Kidney (tissue), 14 donors: ENCODE data around the gene FCHSD1. TPM values are rescaled to one million over a fixed set of nuclear protein-coding genes. Genes with fewer than 3 reads are reported as not detected.
A peak's percentile ranks its signal among the peaks of the same experiment; 100 is the strongest.

Experiments used
- DNase-seq, 5 donors: peaks; one replicate each; pipeline ENCODE4 v3.0.0-alpha.2; 2013 to 2020
- FAIRE-seq: peaks from 2 replicates; lab custom pipeline; 2012; peaks lifted over from hg19 to GRCh38; lab: Jason Lieb, UNC
- H3K27ac ChIP-seq, 2 donors: one replicate each; pipeline ENCODE4 v1.7.0; 2013; ENCODE audit warnings: low read depth in 2 of 2, low read length in 2 of 2, inconsistent platforms in 1 of 2
- H3K27me3 ChIP-seq: one replicate; pipeline ENCODE4 v1.7.1; 2013; ENCODE audit warnings: low read length, inconsistent platforms; ENCODE audit not compliant: control insufficient read depth, insufficient read depth
- H3K36me3 ChIP-seq, 3 donors: one replicate each; pipeline versions ENCODE4 v1.7.0 to v1.7.1; 2013; ENCODE audit warnings: low read length in 3 of 3, control low read depth in 1 of 3, inconsistent platforms in 1 of 3; ENCODE audit not compliant: insufficient read depth in 3 of 3, control insufficient read depth in 2 of 3
- H3K4me1 ChIP-seq, 3 donors: one replicate each; pipeline versions ENCODE4 v1.7.0 to v1.7.1; 2013; ENCODE audit warnings: low read length in 3 of 3, inconsistent platforms in 1 of 3, low read depth in 1 of 3; ENCODE audit not compliant: control insufficient read depth in 2 of 3, insufficient read depth in 2 of 3
- H3K4me3 ChIP-seq, 3 donors: one replicate each; pipeline versions ENCODE4 v1.7.0 to v1.8.1; 2013; ENCODE audit warnings: low read length in 3 of 3, control low read depth in 1 of 3, inconsistent platforms in 1 of 3
- H3K9ac ChIP-seq, 3 donors: one replicate each; pipeline versions ENCODE4 v1.7.0 to v1.7.1; 2013; ENCODE audit warnings: low read length in 3 of 3, control low read depth in 1 of 3, inconsistent platforms in 1 of 3
- H3K9me3 ChIP-seq, 3 donors: one replicate each; pipeline versions ENCODE4 v1.7.0 to v1.7.1; 2013; ENCODE audit warnings: low read length in 3 of 3, control low read depth in 1 of 3, inconsistent platforms in 1 of 3; ENCODE audit not compliant: control insufficient read depth in 2 of 3, insufficient read depth in 1 of 3
- CTCF ChIP-seq: IDR thresholded peaks from 3 replicates; pipeline ENCODE4 v1.5.1; 2012; ENCODE audit warnings: mild to moderate bottlenecking, moderate library complexity, borderline replicate concordance; ENCODE audit not compliant: insufficient read depth; ENCODE audit errors: extremely low read depth
- intact Hi-C: fragments of 100-400 bp; cut with DNase I; formaldehyde crosslinking; loops from one replicate; pipeline ENCODE4 v1.11.1; 2022
- polyA plus RNA-seq: library from polyadenylated mRNA; stranded (reverse); fragments of 350-450 nt; fragmentation: Illumina TruSeq; extraction: RNeasy Lipid Tissue Mini Kit (QIAGEN cat#74804); gene quantifications from one replicate; pipeline ENCODE4 v1.2.3, GENCODE V29; 2014; ENCODE audit warnings: low read depth, low replicate concordance; ENCODE audit not compliant: insufficient read depth
- total RNA-seq: library from RNA; stranded (reverse); fragmentation: NEBNext Ultra II Directional; extraction: Animal tissue kit (Norgen Biotek cat#: 25700); gene quantifications from one replicate; pipeline ENCODE4 v1.2.1, GENCODE V29; 2021
- donor health status: control.
- donor health status: control.
- donor health status: control.
- donor health status: control.
- donor health status: control.
- donor health status: DM: yes; HTN: yes; CAD: no.
- donor health status: Normal renal cell carcinoma (clear cell type).

The FCHSD1 gene
- total and polyA plus RNA-seq, 2 donors from 2014 or later, result 6.4 to 20.3 TPM

GRCh38 chr5:141636106-141636412 is 15.2 kb downstream of the FCHSD1 start:
- Histone ChIP-seq H3K9me3 (no peaks in the 10 kb centered on the region), H3K36me3 (peaks cover 0 to 3% (median 0%) of the 10 kb centered on the region in 3 donors), H3K27me3 (peaks cover 8% of the 10 kb centered on the region), H3K4me1 (peaks cover 3 to 17% (median 9%) of the 10 kb centered on the region in 3 donors), H3K4me3 (peak overlapping the region; percentile 93 to 96 (median 95)), H3K27ac (peak overlapping the region in 1 of 2 donors; percentile 69), H3K9ac (peak overlapping the region; percentile 83 to 98 (median 91))
- intact Hi-C loops, result no loop called here
- DNase-seq, result no peak
- no peak for TF ChIP-seq CTCF
- no peak for FAIRE-seq

GRCh38 chr5:141635646-141636045 is 15.6 kb downstream of the FCHSD1 start:
- Histone ChIP-seq H3K4me1 (peaks cover 3 to 17% (median 9%) of the 10 kb centered on the region in 3 donors), H3K9ac (peak overlapping the region; percentile 83 to 98 (median 91)), H3K4me3 (peak overlapping the region; percentile 93 to 96 (median 95)), H3K9me3 (no peaks in the 10 kb centered on the region), H3K27me3 (peaks cover 8% of the 10 kb centered on the region), H3K36me3 (peaks cover 0 to 3% (median 0%) of the 10 kb centered on the region in 3 donors), H3K27ac (no peak overlapping the region)
- no peak for TF ChIP-seq CTCF
- DNase-seq (no peak), FAIRE-seq (no peak)
- intact Hi-C loops, result no loop called here

GRCh38 chr5:141634720-141635119 is 16.5 kb downstream of the FCHSD1 start:
- Histone ChIP-seq H3K9me3 (no peaks in the 10 kb centered on the region), H3K9ac (no peak overlapping the region), H3K4me1 (peaks cover 3 to 17% (median 9%) of the 10 kb centered on the region in 3 donors), H3K27me3 (peaks cover 8% of the 10 kb centered on the region), H3K4me3 (no peak overlapping the region), H3K27ac (no peak overlapping the region), H3K36me3 (peaks cover 0 to 3% (median 0%) of the 10 kb centered on the region in 3 donors)
- FAIRE-seq (no peak), DNase-seq (no peak)
- TF ChIP-seq CTCF, result no peak
- intact Hi-C loops, result no loop called here
